SK-N-SH treated with all-trans-retinoic acid at 6 μM for 48 hours (cell line): ENCODE results near the gene AMACR.

Experiments used
- ATAC-seq: fragments of 200-7000 bp; cut with Tn5 transposase; 3 replicates; pipeline ENCODE4 v1.9.1; 2020; ENCODE audit warnings: mild to moderate bottlenecking, moderate library complexity
- ARNTL ChIP-seq: fragments of 450-650 bp; formaldehyde crosslinking; IDR thresholded peaks from 2 replicates; pipeline ENCODE4 v1.5.0; 2020; ENCODE audit warnings: low read depth, mild to moderate bottlenecking, moderate library complexity, borderline replicate concordance
- BACH2 ChIP-seq: fragments of 250-450 bp; sonication (Bioruptor Pico); IDR thresholded peaks from 2 replicates; pipeline ENCODE4 v1.9.0; 2021; ENCODE audit warnings: mild to moderate bottlenecking, borderline replicate concordance
- CREB5 ChIP-seq: fragments of 250-450 bp; sonication (Bioruptor Pico); IDR thresholded peaks from 2 replicates; pipeline ENCODE4 v1.5.1; 2020; ENCODE audit warnings: low read depth, mild to moderate bottlenecking, moderate library complexity
- CSDC2 ChIP-seq: fragments of 250-450 bp; sonication (Bioruptor Pico); IDR thresholded peaks from 2 replicates; pipeline ENCODE4 v1.5.0; 2020; ENCODE audit warnings: mild to moderate bottlenecking, moderate library complexity
- CSRNP3 ChIP-seq: fragments of 250-450 bp; sonication (Bioruptor Pico); IDR thresholded peaks from 2 replicates; pipeline ENCODE4 v1.5.1; 2021; ENCODE audit warnings: mild to moderate bottlenecking, moderate library complexity
- ESRRG ChIP-seq: fragments of 250-450 bp; sonication (Bioruptor Pico); IDR thresholded peaks from 2 replicates; pipeline ENCODE4 v1.6.1; 2021; ENCODE audit warnings: mild to moderate bottlenecking
- GLIS3 ChIP-seq: fragments of 250-450 bp; sonication (Bioruptor Pico); IDR thresholded peaks from 2 replicates; pipeline ENCODE4 v1.5.0; 2020; ENCODE audit warnings: mild to moderate bottlenecking, moderate library complexity
- ISL1 ChIP-seq: fragments of 250-450 bp; sonication (Bioruptor Pico); IDR thresholded peaks from 2 replicates; pipeline ENCODE4 v2.1.2; 2022; ENCODE audit warnings: mild to moderate bottlenecking, moderate library complexity
- PATZ1 ChIP-seq: fragments of 250-450 bp; sonication (Bioruptor Pico); IDR thresholded peaks from 2 replicates; pipeline ENCODE4 v1.8.0; 2020; ENCODE audit warnings: mild to moderate bottlenecking, moderate library complexity, borderline replicate concordance
- PPARA ChIP-seq: fragments of 250-450 bp; sonication (Bioruptor Pico); IDR thresholded peaks from 2 replicates; pipeline ENCODE4 v1.5.0; 2020; ENCODE audit warnings: mild to moderate bottlenecking, borderline replicate concordance
- RARB ChIP-seq: fragments of 250-450 bp; sonication (Bioruptor Pico); IDR thresholded peaks from 2 replicates; pipeline ENCODE4 v1.8.0; 2021; ENCODE audit warnings: mild to moderate bottlenecking, moderate library complexity
- TCF4 ChIP-seq: fragments of 250-450 bp; sonication (Bioruptor Pico); IDR thresholded peaks from 2 replicates; pipeline ENCODE4 v1.8.0; 2021; ENCODE audit warnings: mild to moderate bottlenecking, moderate library complexity, borderline replicate concordance
- TOX ChIP-seq: fragments of 250-450 bp; sonication (Bioruptor Pico); IDR thresholded peaks from 2 replicates; pipeline ENCODE4 v1.8.0; 2021; ENCODE audit warnings: mild to moderate bottlenecking, moderate library complexity, borderline replicate concordance
- TSHZ2 ChIP-seq: fragments of 250-450 bp; sonication (Bioruptor Pico); IDR thresholded peaks from 2 replicates; pipeline ENCODE4 v1.5.0; 2020; ENCODE audit warnings: mild to moderate bottlenecking, moderate library complexity
- ZC3H10 ChIP-seq: fragments of 250-450 bp; sonication (Bioruptor Pico); IDR thresholded peaks from 2 replicates; pipeline ENCODE4 v1.5.1; 2021; ENCODE audit warnings: mild to moderate bottlenecking, moderate library complexity
- ZFP3 ChIP-seq: fragments of 250-450 bp; sonication (Bioruptor Pico); IDR thresholded peaks from 2 replicates; pipeline ENCODE4 v1.5.0; 2020; ENCODE audit warnings: mild to moderate bottlenecking, moderate library complexity
- ZFP30 ChIP-seq: fragments of 450-650 bp; formaldehyde crosslinking; IDR thresholded peaks from 2 replicates; pipeline ENCODE4 v1.5.0; 2022; ENCODE audit warnings: mild to moderate bottlenecking, moderate library complexity
- ZNF565 ChIP-seq: fragments of 450-650 bp; formaldehyde crosslinking; conservative IDR thresholded peaks from 2 replicates; pipeline ENCODE4 v1.5.0; 2020; ENCODE audit warnings: low read depth, mild to moderate bottlenecking, moderate library complexity
- ZNF70 ChIP-seq: fragments of 450-650 bp; formaldehyde crosslinking; IDR thresholded peaks from 2 replicates; pipeline ENCODE4 v1.5.0; 2020; ENCODE audit warnings: mild to moderate bottlenecking, moderate library complexity
- ZNF8 ChIP-seq: fragments of 450-650 bp; formaldehyde crosslinking; IDR thresholded peaks from 2 replicates; pipeline ENCODE4 v1.5.0; 2020; ENCODE audit warnings: mild to moderate bottlenecking, moderate library complexity

The AMACR gene

GRCh38 chr5:33968211-33969005, 39.4 kb downstream of the AMACR start:
- TF ChIP-seq RARB, result no peak
- TF ChIP-seq ZC3H10, result no peak
- no peak for ATAC-seq

- TF ChIP-seq ZNF8 (CRISPR knock-in tag), result no peak
- TF ChIP-seq PATZ1 (CRISPR knock-in tag), result no peak
- no peak for TF ChIP-seq ZNF70 (CRISPR knock-in tag)
- TF ChIP-seq CREB5 (CRISPR knock-in tag), result no peak
- TF ChIP-seq TCF4 (CRISPR knock-in tag), result no peak
- TF ChIP-seq RARB, result no peak
- TF ChIP-seq ZFP30 (CRISPR knock-in tag), result no peak
- no peak for TF ChIP-seq CSDC2
- TF ChIP-seq ZNF565 (CRISPR knock-in tag), result no peak
- no peak for TF ChIP-seq ARNTL (CRISPR knock-in tag)
- no peak for TF ChIP-seq TOX (CRISPR knock-in tag)
- no peak for TF ChIP-seq PPARA (CRISPR knock-in tag)
- no peak for TF ChIP-seq ESRRG
- TF ChIP-seq, all 23 proteins: peak for 0
Measured at GRCh38 chr5:33966805-33967204, 41.0 kb downstream of the AMACR start.

GRCh38 chr5:33964132-33964700, 43.6 kb downstream of the AMACR start:
- ATAC-seq, result no peak
- no peak for TF ChIP-seq ARNTL (CRISPR knock-in tag)
- no peak for TF ChIP-seq ZNF565 (CRISPR knock-in tag)
- TF ChIP-seq ZFP3 (CRISPR knock-in tag), result no peak
- TF ChIP-seq TSHZ2 (CRISPR knock-in tag), result no peak
- no peak for TF ChIP-seq ZNF70 (CRISPR knock-in tag)
- TF ChIP-seq PPARA (CRISPR knock-in tag), result no peak
- no peak for TF ChIP-seq CSRNP3
- TF ChIP-seq BACH2 (CRISPR knock-in tag), result no peak
- TF ChIP-seq CREB5 (CRISPR knock-in tag), result no peak
- TF ChIP-seq GLIS3 (CRISPR knock-in tag), result no peak
- TF ChIP-seq RARB, result no peak
- no peak for TF ChIP-seq PATZ1 (CRISPR knock-in tag)
- TF ChIP-seq CSDC2, result no peak
- no peak for TF ChIP-seq ISL1 (CRISPR knock-in tag)
- TF ChIP-seq ZFP30 (CRISPR knock-in tag), result no peak
- TF ChIP-seq TCF4 (CRISPR knock-in tag), result no peak

More at GRCh38 chr5:33966805-33967204, 41.0 kb downstream of the AMACR start:
- ATAC-seq, result no peak
